Retinal pigment epithelial cell (primary cell): ENCODE data around the gene CACNA1B.

ENCODE experiments used
- DNase-seq: peaks from one replicate; pipeline ENCODE4 v3.0.0-alpha.2; 2010; ENCODE audit warnings: low read depth
- H3K4me3 ChIP-seq: 2 replicates; pipeline ENCODE4 v1.5.1; 2011; ENCODE audit warnings: mild to moderate bottlenecking, low read length, control low read depth, moderate library complexity
- TF ChIP-seq, protein P1 (sequence below): conservative IDR thresholded peaks from 2 replicates; pipeline ENCODE4 v1.5.1; 2011; ENCODE audit warnings: low read depth, low read length, control low read depth, inconsistent platforms

Gene CACNA1B

DNA sequence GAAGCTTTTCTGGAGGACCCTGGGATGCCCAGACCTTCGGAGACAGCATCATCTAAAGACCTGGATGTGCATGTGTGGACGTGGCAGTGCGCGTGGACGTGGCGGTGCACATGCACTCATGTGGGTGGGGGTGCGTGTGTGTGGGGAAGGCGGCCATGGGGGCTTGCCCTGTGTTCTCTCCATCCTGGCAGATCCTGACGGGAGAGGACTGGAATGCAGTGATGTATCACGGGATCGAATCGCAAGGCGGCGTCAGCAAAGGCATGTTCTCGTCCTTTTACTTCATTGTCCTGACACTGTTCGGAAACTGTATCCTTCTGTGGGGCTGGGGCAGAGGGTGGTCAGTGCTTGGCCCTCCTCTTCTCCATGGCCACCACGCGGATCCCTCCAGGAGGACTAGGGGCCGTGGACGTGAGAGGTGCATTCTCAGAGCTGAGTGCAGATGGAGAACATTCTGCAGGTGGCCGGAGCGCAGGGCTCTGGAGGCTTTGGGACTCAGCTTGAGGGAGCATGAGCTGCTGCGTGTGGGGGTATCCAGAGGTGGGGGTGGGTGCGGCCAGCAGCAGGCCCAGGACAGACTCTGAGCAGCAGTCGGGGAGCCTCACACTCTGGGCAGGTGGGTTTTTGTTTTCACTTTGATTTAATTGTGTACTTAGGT lies 129.1 kb downstream of the CACNA1B start:
- no peak overlapping the region for H3K4me3 ChIP-seq
- no peak for DNase-seq
- TF ChIP-seq, protein P1, sequence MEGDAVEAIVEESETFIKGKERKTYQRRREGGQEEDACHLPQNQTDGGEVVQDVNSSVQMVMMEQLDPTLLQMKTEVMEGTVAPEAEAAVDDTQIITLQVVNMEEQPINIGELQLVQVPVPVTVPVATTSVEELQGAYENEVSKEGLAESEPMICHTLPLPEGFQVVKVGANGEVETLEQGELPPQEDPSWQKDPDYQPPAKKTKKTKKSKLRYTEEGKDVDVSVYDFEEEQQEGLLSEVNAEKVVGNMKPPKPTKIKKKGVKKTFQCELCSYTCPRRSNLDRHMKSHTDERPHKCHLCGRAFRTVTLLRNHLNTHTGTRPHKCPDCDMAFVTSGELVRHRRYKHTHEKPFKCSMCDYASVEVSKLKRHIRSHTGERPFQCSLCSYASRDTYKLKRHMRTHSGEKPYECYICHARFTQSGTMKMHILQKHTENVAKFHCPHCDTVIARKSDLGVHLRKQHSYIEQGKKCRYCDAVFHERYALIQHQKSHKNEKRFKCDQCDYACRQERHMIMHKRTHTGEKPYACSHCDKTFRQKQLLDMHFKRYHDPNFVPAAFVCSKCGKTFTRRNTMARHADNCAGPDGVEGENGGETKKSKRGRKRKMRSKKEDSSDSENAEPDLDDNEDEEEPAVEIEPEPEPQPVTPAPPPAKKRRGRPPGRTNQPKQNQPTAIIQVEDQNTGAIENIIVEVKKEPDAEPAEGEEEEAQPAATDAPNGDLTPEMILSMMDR = no peak

DNA sequence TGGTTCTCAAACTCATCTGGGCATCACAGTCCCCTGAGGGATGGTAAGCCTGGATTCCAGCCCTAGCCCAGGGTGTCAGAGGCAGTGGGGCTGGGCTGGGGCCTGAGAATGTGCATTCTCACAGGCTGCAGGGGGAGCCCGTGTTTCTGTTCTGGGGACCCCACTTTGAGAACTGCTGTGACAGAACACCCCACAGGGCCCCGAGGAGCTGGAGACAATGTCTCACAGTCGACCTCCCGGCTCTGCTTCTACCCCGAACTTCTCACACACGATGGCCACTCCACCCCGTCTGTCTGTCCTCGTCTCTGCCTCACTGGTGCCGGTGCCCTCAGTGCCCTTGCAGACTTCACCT lies 130.0 kb downstream of the CACNA1B start:
- H3K4me3 ChIP-seq = no peak overlapping the region
- TF ChIP-seq, protein P1 = no peak
- DNase-seq = no peak

DNA sequence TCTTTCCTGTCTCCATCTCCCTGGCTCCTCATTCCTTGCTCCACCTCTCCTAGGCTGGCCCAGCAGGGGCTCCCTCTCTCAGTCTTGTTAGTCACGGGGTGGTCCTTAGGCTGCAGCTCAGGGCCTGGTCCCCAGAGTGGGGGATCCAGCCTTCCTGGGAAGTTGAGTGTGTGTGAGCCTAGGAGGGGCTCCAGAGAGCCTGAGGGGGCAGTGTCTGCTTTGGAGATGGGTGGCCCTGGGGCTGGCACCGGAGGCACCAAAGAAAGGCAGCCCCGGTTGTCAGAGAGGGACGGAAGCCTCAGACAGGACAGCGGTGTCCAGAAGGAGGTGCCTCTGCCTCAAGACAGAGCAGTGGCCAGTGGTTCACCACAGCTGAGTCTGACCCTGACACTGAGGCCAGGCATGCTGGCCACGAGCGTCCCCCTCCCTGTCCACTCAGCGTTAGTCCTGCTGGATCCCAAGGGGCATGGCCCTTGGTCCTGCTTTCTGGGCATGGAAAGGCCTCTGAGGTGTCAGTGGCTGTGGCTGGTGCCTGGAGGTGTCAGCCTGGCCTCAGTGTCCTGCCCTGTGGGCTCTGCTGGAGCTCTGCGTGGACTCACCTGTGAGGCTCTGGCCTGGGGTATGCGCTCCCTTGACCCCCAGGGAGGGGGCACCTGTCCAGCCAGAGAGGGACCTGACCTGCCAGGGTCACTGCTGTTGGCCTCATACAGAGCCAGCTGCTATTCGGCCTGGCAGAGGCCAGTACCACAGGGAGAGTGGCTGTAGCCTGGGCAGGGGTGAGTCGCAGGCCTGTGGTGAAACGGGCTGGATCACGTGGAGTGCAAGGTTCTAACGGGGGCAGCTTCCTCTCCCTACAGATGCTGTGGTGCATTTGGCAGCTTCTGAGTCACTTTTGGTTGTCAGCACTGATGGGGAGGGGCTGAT lies 130.6 kb downstream of the CACNA1B start:
- no peak overlapping the region for H3K4me3 ChIP-seq
- TF ChIP-seq, protein P1 = no peak
- DNase-seq = no peak

DNA sequence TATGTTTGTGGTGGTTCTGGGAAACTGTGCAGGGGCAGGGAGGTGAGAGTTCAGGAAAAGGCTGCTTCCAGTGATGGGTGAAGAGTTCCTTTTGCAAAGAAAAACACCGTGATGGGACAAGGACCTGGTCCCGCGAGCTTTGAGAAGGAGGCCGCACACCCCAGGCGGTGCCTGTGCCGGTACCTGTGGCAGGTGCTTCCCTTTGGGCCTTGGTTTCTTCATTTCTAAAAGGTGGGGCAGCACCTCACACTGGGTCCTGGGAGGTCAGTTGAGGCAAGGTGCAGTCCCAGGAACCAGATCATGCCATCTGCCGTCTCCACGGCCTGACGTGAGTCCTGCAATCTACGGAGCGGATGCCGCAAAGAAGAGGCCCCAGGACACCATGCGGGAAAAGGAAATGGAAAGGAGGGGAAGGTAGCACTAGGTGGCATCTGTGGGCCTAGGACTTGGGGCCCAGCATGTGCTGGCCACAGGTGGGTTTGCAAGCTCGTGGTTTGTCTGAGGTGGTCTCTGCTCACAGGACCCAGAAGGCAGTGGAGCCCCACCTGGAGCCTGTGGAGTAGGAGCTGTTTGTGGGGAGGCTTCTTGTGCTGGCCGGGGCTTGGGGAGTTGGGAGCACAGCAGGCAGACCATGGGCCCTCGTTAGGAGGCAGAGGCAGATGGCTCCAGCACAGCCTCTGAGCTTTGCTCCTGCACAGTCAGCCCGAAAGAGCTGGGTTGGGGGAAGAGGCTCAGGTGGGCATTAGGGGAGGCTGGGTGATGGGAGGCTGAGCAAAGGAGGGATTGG lies 131.6 kb downstream of the CACNA1B start:
- no peak overlapping the region for H3K4me3 ChIP-seq
- TF ChIP-seq, protein P1 = no peak
- no peak for DNase-seq

DNA sequence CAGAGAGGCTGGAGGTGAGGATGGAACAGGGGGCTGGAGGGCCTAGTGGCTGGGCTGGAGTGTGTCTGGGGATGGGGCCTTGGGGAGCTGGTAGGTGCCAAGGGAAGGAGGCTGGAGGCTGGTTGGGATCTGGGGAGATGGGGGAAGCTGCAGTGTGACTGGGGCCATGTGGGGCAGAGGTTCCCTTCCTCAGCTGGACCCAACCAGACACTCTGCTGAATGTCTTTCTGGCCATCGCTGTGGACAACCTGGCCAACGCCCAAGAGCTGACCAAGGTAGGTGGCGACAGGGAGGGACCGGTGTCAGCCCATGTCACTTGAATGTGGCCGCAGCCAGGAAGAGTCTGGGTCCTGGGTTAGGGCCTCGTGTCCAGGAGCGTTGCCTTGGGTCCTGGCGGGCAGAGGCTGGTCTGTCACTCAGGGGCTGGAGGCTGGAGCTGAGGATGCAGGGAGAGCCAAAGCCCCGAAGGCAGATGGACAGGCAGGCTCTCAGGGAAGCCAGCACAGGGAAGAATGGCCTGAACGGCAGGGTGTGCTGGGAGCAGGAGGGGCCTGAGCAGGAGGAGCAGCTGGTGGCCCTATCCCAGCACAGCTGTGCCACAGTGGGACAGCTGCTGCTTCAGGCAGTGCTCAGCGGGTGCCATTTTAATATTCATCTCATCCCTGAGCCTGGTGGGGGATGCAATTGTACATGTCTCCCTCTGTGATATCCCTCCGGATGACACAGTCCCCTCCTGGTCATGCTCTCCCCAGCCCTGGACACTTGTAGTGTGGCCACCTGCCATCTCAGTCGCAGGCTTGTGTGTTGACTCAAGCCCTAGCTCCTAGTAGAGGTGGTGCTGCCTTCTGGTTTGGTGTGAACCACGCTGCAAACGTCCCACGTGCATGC lies 132.5 kb downstream of the CACNA1B start:
- no peak overlapping the region for H3K4me3 ChIP-seq
- no peak for DNase-seq
- TF ChIP-seq, protein P1 = no peak

DNA sequence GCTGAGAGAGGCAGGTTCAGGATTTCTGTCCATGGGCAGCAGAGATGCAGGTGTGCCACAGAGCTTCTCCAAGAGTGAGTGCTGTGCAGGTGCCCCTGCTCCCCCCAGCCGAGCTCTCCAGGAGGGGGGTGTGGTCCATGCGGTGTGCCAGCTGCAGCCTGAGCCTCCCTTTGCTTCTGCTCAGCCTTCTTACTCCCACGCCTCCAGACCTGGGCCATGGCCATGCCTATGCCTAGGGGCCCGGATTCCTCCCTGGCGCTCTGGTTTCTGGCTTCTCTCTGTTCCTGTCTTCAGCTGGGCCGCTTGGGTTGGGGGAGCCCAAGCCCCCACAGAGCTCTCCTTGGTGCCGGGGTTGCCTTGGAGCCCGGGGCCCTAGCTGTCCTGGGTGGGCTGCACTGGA lies 133.3 kb downstream of the CACNA1B start:
- no peak overlapping the region for H3K4me3 ChIP-seq
- TF ChIP-seq, protein P1 = no peak
- no peak for DNase-seq
